GM21723 (cell line): Measurements from ENCODE around the gene MAML2.
A peak's percentile ranks its signal among the peaks of the same experiment; 100 is the strongest.
"Not testable (repeated sequence)": the region's sequence is repeated elsewhere in the genome, so short reads cannot be mapped to it uniquely, and the experiment has no call there.

ENCODE experiments used
- ATAC-seq: cut with Tn5 transposase; IDR thresholded peaks from one replicate; pipeline ENCODE4 v1.9.1; 2021; ENCODE audit warnings: mild to moderate bottlenecking, moderate library complexity; ENCODE audit not compliant: unreplicated experiment

MAML2 gene

DNA sequence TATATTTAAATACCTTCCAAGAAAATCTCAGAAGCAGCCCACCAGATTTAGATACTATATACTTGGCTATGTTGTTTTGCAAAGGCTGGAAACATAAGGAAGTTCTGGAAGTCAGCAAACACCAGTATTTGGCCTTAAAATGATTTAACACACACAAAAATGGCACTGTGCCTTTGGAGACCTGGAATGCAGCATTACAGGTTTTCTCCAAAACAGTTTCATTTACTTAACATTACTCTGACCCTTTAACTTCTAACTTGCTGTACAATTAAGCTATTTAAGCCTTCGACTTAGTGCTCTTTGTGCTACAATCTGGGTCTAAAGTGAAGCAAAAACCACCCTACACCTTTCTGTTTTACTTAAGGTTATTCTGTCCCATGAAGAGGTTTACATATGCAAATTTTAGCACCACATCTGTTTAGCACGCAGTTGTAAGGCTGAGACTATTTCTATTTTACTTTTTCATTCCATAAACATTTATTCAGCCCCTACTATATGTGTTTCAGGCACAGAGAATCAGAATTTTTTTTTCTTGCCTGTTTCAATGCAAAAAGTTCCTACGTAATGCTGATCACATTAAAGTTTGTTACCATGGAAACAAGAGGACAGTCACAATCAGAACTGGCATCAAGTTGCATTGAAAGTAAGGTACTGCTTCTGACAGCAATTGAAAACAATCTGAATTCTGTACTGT lies 70.3 kb downstream of the MAML2 start:
- peak; percentile 76 for ATAC-seq

DNA sequence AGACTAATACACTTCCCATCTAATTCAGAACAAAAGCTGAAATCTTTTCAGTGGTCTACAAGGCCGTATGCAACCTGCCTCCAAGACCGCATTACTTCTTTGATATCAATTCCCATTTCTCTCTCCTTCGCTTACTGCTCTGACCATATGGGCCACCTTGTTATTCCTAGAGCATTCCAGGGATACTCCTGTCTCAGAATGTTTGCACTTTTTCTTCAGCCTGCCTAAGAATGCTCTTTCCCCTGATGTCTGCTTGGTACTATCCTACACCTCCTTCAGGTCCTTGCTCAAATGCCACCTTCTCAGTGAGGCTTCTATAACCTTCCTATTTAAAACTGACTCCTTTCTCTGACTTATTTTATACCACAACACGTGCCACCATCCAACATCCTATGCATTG lies 71.2 kb downstream of the MAML2 start:
- ATAC-seq = no peak

DNA sequence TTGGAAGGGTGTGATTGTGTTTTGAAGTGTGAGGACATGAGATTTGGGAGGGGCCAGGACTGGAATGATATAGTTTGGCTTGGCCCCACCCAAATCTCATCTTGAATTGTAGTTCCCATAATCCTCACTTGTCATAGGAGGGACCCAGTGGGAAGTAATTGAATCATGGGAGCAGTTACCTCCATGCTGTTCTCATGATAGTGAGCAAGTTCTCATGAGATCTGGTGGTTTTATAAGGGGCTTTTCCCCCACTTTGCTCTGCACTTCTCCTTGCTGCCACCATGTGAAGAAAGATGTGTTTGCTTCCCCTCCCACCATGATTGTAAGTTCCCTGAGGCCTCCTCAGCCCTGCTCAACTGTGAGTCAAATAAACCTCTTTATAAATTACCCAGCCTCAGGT lies 71.6 kb downstream of the MAML2 start:
- not testable (repeated sequence) for ATAC-seq

DNA sequence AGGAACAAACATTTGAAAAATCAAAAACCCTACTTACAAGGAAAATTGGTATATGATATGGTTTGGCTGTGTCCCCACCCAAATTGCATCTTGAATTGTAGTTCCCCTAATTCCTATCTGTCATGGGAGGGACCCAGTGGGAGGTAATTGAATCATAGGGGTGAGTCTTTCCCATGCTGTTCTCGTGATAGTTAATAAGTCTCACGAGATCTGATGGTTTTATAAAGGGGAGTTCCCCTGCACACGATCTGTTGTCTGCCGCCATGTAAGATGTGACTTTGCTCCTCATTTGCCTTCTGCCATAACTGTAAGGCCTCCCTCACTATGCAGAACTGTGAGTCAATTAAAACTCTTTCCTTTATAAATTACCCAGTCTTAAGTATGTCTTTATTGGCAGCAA lies 74.5 kb downstream of the MAML2 start:
- ATAC-seq = not testable (repeated sequence)

DNA sequence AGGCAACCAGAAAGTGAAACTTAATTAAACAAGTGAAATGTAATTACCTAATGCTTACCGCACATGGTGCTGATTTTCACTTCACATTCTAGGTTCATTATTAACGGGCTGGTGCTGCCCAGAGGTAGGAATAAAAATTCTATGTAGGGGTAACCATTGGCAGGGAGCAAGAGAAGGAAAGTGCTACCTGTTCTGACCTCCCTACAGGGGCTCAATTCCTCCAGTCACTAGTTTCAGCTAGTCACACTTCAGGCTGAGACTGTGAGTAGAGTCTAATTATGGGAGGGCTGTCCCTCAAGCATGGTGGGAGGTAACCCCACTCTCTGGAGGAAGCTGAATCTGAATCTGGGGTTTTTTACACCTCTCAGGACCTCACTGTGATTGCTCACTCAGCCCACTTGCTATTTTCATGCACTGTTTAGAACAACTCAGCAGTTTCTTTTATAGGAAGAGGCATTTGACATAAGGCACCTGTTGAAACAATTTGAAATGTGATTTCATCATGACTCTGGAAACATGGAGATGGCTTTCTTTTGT lies 75.4 kb downstream of the MAML2 start:
- peak; percentile 98 for ATAC-seq

DNA sequence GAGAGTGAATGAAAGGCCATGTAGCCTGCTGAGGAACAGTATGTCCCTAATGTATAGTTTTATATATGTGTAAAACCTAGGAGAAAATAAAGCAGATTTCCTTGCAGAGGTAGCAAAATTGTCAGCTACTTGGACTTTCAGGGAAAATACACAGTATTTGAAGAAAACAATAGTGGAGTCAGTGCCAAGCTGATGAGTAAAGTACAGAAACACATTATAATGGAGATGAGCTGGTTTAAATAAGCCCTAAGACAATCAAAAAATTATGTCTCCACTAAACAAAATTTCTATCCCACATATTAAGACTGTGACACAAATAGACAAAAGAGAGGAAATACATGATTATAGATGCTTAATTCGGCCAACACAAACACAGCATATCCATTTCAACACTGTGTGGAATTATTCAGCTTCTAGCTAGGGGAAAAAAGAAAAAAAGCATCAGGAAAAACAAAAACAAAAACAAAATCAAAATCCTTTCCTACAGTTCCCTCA lies 75.9 kb downstream of the MAML2 start:
- peak; percentile 1 for ATAC-seq

DNA sequence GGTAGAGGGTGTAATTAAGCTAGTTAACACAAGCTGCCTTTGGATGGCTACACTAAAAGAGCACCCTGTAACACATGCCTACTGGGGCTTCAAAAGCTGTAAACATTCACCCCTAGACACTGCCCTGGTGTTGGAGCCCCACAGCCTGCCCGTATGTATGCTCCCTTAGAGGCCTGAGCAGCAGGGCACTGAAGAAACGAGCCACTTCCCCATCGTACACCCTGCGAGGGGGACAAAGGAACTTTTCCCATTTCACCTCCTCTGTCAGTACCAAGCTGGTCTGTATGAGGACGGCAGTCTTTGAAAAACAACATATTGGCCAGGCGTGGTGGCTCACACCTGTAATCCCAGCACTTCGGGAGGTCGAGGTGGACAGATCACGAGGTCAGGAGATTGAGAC lies 77.0 kb downstream of the MAML2 start:
- ATAC-seq = no peak

DNA sequence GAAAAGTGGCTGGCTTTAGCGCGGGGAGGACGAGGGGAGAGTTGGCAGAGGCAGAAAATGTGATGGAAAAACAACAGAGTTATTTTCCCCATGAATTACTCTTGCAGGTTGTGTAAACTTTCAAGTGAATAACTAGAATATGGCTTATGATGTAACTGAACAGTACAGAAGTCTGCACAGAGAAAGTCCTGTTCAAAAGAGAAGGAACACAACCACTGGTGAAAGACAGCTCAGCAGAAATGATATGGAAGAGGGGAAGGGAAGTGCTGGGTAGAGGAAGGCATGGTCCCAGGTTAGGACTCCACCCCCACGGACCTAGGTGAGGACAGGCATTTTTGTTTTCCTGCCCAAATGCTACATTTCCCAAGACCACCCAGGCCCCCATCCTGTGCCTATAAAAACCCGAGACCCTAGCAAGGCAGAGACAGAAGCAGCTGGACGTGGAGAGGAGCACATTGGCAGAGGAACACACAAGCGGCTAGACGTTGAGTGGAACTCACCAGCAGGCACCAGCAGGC lies 77.7 kb downstream of the MAML2 start:
- no peak for ATAC-seq

DNA sequence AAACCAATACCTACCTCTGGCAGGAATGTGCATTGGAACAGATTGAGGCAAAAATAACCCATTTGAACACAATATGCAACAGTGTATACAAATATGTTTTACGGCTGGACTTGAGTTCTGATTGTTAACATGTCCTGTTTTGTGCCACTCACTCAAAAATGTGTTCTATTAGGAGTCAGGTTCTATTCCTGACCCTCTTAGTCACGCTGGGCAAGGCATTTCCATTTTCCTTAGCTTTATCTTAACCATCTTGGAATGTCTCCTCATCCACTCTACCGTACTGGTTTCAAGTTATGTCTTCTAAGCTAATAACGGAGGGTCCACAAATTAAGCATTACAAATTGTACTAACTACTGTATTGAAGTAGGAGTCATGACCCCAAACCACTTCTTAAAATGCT lies 78.6 kb downstream of the MAML2 start:
- no peak for ATAC-seq

DNA sequence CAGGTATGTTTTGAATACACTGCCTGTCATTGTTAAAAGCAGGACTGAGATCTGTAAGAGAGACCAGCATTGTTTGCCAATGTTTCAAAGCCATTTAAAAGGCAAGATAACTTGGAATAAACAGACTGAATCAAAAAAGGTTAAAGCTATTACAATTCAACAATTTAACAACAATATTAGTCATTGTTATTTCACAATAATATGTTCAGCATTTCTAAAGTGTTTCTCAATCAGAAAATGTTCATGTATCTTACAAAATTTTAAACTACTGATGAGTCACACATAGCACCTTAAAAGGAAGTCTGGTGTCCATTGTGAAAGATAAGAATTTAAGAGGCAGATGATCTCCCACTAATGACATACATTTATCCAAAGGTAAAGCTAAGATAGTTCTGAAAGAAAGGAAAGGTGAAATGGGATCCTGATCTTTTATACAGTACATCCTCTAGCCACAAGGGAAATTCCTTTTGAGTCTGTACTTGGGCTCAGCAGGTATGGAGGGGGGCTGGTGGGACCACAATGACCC lies 79.7 kb downstream of the MAML2 start:
- no peak for ATAC-seq

DNA sequence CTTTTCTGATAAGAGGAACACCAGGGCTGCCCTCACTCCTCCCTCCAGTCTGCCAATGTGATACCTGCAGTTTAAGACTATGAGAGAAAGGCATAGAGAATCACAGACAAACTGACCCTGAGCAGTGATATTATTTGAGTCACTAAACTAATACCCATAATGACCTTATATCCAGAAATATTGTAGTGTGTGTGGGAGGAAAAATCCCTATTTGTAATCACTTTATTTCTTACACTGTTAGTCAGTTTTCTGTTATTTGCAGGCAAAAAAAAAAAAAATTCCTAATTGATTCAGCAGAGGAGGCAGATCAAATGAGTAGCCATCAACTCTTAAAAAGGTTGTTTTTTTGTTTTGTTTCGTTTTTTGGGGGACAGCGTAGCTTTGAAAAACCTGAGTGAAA lies 82.5 kb downstream of the MAML2 start:
- no peak for ATAC-seq

DNA sequence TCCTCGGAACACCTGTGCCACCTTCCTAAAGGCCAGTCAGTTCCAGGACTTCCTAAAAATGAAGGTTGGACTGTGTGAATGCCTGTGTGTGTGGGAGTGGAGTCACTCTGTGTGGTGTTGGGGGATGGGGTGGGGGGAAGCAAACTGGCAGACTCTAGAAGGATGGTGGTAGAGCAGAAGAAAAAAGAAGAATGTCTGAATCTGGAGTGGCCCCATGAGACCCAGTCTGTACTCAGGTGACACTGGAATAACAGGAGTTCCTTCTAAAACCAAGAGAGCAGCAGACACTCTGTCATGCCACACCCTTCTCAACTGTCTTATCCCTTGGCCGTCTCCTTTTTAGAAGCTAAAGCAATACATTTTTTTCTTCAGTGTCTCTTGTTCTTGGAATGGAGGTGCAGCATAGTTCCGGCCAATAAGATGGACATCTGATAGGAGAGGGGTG lies 82.9 kb downstream of the MAML2 start:
- no peak for ATAC-seq

DNA sequence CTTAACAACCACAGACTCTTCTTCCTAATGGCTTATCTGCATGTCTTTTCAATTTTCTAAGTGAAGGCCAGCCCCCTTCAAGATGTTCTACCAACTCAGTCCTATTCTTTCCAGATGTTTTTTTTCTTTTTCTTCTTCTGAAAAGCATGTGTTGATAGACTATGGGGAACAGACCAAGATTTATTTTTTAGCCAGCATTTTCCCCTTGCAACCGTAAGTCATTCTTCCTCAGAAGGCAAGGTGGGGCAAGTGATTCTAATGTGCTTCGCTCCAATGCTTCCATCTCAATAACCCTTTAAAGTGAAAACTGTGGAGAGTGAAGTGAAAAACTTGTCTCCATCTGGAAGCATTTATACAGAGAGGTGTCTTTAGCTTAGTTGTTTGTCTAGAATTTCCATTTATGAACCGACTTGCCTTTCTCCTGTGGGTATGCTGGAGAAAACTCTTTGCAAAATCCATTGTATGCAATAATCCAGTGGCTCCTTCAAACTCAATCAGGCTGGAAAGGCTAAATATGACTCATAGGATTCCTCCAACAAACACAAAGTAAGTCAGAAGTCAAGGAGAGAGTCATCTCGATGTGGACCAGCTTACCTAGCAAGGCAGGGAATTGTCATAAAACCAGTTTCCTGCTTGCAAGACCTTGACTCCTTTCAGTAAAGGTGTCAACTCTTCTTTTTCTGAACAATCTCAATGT lies 83.7 kb downstream of the MAML2 start:
- no peak for ATAC-seq

DNA sequence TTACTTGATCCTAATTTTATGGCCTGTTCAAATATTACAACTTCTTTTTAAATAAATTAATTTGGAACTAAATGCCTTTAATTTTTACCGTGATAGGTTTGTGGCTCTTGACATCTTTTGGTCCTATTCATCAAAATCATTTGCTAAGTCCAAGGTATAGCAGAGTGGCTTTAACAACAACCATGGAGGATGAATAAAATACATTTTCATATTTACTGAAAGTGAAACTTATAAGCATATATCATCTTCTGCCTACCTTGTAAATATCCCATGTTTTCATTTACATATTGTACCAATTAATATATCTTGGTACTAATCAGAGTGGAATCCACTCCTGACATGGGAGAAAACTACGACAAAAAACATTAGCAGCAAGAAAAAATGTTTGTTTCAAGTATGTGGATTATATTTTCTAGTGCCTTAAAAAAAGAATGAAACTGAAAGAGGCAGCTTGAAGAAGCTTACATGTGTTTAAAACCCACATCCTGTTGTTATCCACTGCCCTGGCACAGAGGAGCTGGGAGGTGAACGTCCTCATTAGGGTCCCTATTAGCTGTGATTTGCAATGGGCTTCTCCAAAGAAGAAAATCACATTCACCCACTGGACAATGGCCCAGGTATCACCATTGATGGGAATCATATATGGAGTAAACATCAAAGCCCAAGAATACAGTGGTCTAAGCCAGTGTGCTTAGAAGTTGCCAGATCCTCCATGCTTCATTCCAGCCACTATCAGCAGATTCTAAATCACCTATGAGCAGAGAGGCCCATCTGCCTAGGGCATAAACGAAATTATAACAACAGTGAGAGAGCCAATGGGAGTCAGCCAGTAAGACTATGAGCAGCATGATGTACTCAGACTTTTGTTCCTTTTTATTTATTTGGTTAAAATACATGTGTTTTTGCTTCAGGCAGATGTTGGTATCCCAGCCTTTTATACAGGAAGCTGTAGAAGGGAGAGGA lies 84.7 kb downstream of the MAML2 start:
- peak; percentile 69 for ATAC-seq

DNA sequence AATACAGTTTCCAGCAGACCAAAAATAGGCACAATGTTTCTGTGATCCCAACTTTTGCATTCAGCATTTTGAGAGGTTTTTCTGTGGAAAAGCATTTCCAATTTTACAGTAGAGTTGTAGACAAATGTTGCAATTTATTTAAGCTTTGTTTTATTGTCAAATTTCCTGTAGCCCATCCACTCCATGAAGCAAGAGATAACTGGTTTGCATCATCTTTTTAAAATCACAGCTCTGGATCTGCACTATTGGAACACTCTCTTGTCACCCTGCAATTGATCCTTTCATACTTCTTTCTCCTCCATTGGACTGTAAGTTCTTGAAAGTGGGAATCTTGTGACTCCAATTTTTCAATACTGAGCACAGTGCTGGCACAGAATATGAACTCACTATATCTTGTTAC lies 86.0 kb downstream of the MAML2 start:
- ATAC-seq = no peak

DNA sequence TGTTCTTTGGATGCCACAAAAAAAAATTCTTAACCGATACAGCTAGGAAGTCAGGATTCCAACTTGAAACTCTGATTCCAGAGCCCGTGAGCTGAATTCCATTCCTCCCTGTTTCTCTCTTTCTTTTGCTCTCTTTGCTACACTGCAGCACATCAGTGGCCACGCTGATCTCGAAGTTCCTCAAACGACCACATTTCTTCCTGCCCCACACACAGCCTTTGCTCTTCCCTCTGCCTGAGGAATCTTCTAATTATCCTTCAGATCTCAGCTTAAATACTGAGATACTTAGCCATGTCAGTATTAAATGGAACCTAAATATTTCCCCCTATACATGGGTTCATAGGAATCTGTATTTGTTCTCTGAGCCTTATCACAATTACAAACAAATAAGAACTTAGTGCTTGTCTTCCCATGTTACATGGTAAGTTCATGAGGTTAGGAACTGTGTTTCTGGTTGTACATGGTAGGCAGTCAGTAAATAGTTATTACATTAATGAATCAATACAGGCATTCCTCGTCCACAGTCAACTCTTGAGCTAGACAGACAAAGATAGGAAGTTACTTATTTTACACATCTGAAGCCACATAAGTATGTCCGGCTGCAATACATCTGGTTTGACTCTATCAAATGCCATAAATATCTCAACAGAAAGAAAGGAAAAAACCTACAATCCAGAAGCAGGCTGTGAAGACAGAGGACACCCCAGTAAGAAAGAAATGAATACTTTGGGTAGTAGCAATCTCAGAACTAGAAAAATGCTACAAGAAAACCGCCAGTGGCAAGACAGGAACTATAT lies 86.6 kb downstream of the MAML2 start:
- ATAC-seq = no peak

DNA sequence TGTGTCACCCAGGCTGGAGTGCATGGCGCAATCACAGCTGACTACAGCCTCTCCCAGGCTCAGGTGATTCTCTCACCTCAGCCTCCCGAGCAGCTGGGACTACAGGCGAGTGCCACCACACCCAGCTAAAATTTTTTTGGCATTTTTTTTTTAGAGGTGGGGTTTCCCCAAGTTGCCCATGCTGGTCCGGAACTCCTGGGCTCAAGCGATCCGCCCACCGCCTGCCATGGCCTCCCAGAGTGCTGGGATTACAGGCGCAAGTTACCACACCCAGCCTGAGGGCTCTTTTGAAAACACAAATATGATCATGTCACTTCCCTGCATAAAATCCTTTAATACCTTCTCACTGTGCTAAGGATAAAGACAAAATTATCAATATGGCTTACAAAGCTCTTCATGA lies 88.1 kb downstream of the MAML2 start:
- ATAC-seq = no peak

DNA sequence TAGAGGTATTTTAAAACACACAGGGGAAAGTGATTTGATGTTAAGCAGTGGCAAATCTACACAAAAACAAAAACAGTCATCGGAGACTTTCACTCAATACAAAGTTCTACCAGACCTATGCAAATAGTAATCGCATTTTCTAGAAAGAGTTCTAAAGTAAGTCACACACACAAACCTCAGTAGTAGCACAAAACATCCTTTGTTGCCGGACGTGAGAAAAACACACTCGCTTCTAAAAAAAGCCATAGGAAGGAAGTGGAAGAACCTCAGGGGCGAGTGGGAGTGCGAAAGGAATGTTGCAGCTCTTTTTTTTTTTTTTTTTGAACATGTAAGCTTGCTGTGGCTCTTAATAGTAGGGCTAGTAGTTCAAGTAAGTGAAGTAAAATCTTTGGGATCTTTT lies 88.9 kb downstream of the MAML2 start:
- ATAC-seq = peak; percentile 76

DNA sequence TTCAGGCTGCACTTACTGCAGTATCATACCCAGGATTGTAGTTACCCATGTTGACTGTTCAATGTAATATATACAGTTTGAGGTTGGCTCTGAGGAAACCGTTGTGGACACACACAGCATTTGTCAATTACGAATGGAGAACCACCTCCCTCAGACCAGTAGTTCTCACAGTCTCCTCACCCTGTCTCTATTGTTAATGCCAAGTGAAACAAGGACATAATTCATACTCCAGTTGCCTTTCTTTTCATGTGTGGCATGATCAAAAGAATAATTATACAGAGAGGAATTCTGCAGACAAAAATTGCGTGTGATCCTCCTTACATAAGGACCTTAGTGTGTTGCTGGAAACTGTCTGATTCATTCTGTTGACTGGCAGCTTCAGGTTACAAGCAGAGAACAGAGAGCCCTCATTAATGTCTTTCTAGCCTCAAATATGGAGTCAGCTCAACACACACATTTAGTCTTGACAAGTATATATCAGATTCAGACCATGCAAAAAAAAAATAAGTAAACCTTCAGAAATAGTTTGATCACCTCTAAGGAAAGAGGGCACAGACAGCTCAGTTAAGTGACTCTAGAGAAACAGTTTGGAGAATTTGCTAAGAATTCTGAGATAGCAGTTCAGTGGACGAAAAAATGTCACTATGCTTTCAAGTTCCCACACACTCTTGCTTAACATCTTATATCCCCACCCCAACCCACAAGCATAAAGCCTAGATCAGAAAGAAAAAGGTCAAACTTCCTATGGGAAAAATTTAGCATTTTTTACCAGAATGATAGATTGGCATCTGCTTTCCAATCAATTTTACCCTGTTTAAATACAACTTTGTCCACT lies 96.1 kb downstream of the MAML2 start:
- no peak for ATAC-seq
